ENCODE measurements around the gene SNCA.
A peak's percentile ranks its signal among the peaks of the same experiment; 100 is the strongest.

Gene SNCA

GRCh38 chr4:89834486-89835209, 2.3 kb downstream of the SNCA start:
- TF ChIP-seq CTCF (IDR thresholded peaks at IDR 0.05; ENCODE audit: insufficient read depth, low read length, poor library complexity, severe bottlenecking) = no peak
- peaks cover 2% of the 10 kb centered on the region for H3K27me3 ChIP-seq (replicated peaks; ENCODE audit: control insufficient read depth, insufficient read depth, low read length)
- no peaks in the 10 kb centered on the region for H3K36me3 ChIP-seq (ENCODE audit: control insufficient read depth, insufficient read depth, low read length)
- no peak for DNase-seq (ENCODE audit: extremely low read depth, insufficient read length)
- H3K4me3 ChIP-seq (replicated peaks; ENCODE audit: low read depth, low read length) = no peak overlapping the region

GRCh38 chr4:89829470-89830138, 7.4 kb downstream of the SNCA start:
- TF ChIP-seq CTCF (IDR thresholded peaks at IDR 0.05; ENCODE audit: insufficient read depth, low read length, poor library complexity, severe bottlenecking) = no peak
- Histone ChIP-seq H3K4me3 (replicated peaks; ENCODE audit: low read depth, low read length) (no peak overlapping the region), H3K27me3 (replicated peaks; ENCODE audit: control insufficient read depth, insufficient read depth, low read length) (no peaks in the 10 kb centered on the region), H3K36me3 (ENCODE audit: control insufficient read depth, insufficient read depth, low read length) (no peaks in the 10 kb centered on the region)
- peak; percentile 29 for DNase-seq (ENCODE audit: extremely low read depth, insufficient read length)

- H3K4me3 ChIP-seq (replicated peaks; ENCODE audit: low read depth, low read length) = no peak overlapping the region
- H3K27me3 ChIP-seq (replicated peaks; ENCODE audit: control insufficient read depth, insufficient read depth, low read length) = no peaks in the 10 kb centered on the region
- H3K36me3 ChIP-seq (ENCODE audit: control insufficient read depth, insufficient read depth, low read length) = no peaks in the 10 kb centered on the region
- DNase-seq (ENCODE audit: extremely low read depth, insufficient read length) = no peak
- no peak for TF ChIP-seq CTCF (IDR thresholded peaks at IDR 0.05; ENCODE audit: insufficient read depth, low read length, poor library complexity, severe bottlenecking)
Measured at GRCh38 chr4:89823416-89823815, 13.5 kb downstream of the SNCA start.

- no peaks in the 10 kb centered on the region for H3K36me3 ChIP-seq (ENCODE audit: control insufficient read depth, insufficient read depth, low read length)
Measured at GRCh38 chr4:89821612-89822011, 15.3 kb downstream of the SNCA start.

GRCh38 chr4:89820010-89820409, 17.0 kb downstream of the SNCA start:
- H3K36me3 ChIP-seq (ENCODE audit: control insufficient read depth, insufficient read depth, low read length) = no peaks in the 10 kb centered on the region
- no peak overlapping the region for H3K4me3 ChIP-seq (replicated peaks; ENCODE audit: low read depth, low read length)
- DNase-seq (ENCODE audit: extremely low read depth, insufficient read length) = no peak
- TF ChIP-seq CTCF (IDR thresholded peaks at IDR 0.05; ENCODE audit: insufficient read depth, low read length, poor library complexity, severe bottlenecking) = no peak
- no peaks in the 10 kb centered on the region for H3K27me3 ChIP-seq (replicated peaks; ENCODE audit: control insufficient read depth, insufficient read depth, low read length)

More at GRCh38 chr4:89821612-89822011, 15.3 kb downstream of the SNCA start:
- no peak for DNase-seq (ENCODE audit: extremely low read depth, insufficient read length)
- Histone ChIP-seq H3K4me3 (replicated peaks; ENCODE audit: low read depth, low read length) (no peak overlapping the region), H3K27me3 (replicated peaks; ENCODE audit: control insufficient read depth, insufficient read depth, low read length) (no peaks in the 10 kb centered on the region)
- no peak for TF ChIP-seq CTCF (IDR thresholded peaks at IDR 0.05; ENCODE audit: insufficient read depth, low read length, poor library complexity, severe bottlenecking)

Measured in GM06990 (cell line).